Measurements from ENCODE around the gene PTPRT. TPM values are rescaled to one million over a fixed set of nuclear protein-coding genes. Genes with fewer than 3 reads are reported as not detected.

Gene PTPRT
- total RNA-seq, 1 experiment from 2014 or later = not detected

DNA sequence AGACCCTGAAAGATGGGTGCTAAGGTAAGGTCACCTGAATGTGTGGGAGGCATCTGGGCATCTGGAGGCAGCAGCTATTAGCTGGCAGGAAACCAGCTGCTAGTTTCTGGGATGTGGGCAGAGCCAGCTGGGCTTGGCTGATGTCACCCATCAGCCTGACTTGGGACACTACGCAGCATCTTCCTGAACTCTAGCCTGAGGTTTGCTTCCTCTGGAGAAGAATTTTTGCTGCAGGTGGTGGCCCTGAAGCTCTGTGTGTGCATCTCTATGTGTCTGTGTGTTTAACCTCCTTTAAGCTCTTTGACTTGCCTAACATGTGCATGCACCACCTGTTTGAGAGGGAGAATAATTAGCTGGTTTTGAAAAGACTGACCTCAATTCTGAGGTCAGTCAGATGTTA is 1106.4 kb downstream of the PTPRT start:
- no TSS peak for BruUV-seq (replicated peaks)
- H3K4me1 ChIP-seq (ENCODE audit: insufficient read depth, low read length) = no peaks in the 10 kb centered on the region
- no peaks in the 10 kb centered on the region for H3K27me3 ChIP-seq (ENCODE audit: low read length)
- DNase-seq (no peak), ATAC-seq (no peak)
- no peaks in the 10 kb centered on the region for H4K20me1 ChIP-seq (ENCODE audit: low read length)
- H3K79me2 ChIP-seq (ENCODE audit: low read length) = no peaks in the 10 kb centered on the region
- H3K27ac ChIP-seq (ENCODE audit: low read length) = no peak overlapping the region
- POLR2A ChIA-PET (ENCODE audit: unreplicated experiment) = no interaction called here
- TF ChIP-seq, protein P1, sequence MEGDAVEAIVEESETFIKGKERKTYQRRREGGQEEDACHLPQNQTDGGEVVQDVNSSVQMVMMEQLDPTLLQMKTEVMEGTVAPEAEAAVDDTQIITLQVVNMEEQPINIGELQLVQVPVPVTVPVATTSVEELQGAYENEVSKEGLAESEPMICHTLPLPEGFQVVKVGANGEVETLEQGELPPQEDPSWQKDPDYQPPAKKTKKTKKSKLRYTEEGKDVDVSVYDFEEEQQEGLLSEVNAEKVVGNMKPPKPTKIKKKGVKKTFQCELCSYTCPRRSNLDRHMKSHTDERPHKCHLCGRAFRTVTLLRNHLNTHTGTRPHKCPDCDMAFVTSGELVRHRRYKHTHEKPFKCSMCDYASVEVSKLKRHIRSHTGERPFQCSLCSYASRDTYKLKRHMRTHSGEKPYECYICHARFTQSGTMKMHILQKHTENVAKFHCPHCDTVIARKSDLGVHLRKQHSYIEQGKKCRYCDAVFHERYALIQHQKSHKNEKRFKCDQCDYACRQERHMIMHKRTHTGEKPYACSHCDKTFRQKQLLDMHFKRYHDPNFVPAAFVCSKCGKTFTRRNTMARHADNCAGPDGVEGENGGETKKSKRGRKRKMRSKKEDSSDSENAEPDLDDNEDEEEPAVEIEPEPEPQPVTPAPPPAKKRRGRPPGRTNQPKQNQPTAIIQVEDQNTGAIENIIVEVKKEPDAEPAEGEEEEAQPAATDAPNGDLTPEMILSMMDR (conservative IDR thresholded peaks at IDR 0.05; ENCODE audit: low read depth, low read length) = no peak
- no peak for TF ChIP-seq EZH2phosphoT487 (IDR thresholded peaks at IDR 0.05; ENCODE audit: borderline replicate concordance, low read length)
- no peak for TF ChIP-seq EZH2 (IDR thresholded peaks at IDR 0.05; ENCODE audit: low read length, unreplicated experiment)
- H3K36me3 ChIP-seq (ENCODE audit: low read depth, low read length) = no peaks in the 10 kb centered on the region
- H3K9me3 ChIP-seq (ENCODE audit: low read length) = peaks cover 19% of the 10 kb centered on the region
- no peaks in the 10 kb centered on the region for H3K9me2 ChIP-seq (replicated peaks; ENCODE audit: low read length)
- H3K4me3 ChIP-seq (ENCODE audit: low read length) = no peak overlapping the region
- H3F3A ChIP-seq (ENCODE audit: low read length, unreplicated experiment) = no peaks in the 10 kb centered on the region
- CTCF ChIA-PET = no interaction called here
- intact Hi-C loops (cut with micrococcal nuclease) = no loop called here
- no peak overlapping the region for H3K4me2 ChIP-seq (ENCODE audit: low read length)
- H2AFZ ChIP-seq (ENCODE audit: low read length) = no peak overlapping the region
- no peak overlapping the region for H3K9ac ChIP-seq (ENCODE audit: low read length)

DNA sequence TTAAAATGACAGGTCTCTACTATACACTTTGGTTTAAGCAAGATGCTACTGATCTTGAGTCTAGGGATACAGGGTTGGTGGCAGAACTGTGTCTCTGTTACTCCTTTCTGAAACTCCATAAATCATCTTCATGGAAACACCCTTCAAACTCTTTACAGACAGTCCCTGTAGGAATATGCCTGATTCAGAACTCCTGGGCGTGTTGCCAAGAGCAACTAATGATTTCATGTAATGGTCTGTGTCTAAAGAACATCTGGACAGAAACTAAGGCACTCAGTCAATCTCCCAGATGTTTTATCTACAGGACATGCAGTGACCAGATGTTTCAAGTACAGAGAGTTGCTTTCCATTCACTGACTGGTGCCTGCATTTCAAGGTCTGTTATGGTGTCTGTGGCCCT is 1107.1 kb downstream of the PTPRT start:
- H3K4me1 ChIP-seq (ENCODE audit: insufficient read depth, low read length) = no peaks in the 10 kb centered on the region
- H3K4me2 ChIP-seq (ENCODE audit: low read length) = no peak overlapping the region
- H3K9ac ChIP-seq (ENCODE audit: low read length) = no peak overlapping the region
- H2AFZ ChIP-seq (ENCODE audit: low read length) = no peak overlapping the region
- DNase-seq = peak; percentile 11
- H3K9me2 ChIP-seq (replicated peaks; ENCODE audit: low read length) = no peaks in the 10 kb centered on the region
- TF ChIP-seq EZH2 (IDR thresholded peaks at IDR 0.05; ENCODE audit: low read length, unreplicated experiment) (no peak), EZH2phosphoT487 (IDR thresholded peaks at IDR 0.05; ENCODE audit: borderline replicate concordance, low read length) (no peak)
- TF ChIP-seq, protein P1 (conservative IDR thresholded peaks at IDR 0.05; ENCODE audit: low read depth, low read length) = no peak
- POLR2A ChIA-PET (ENCODE audit: unreplicated experiment) = no interaction called here
- H3F3A ChIP-seq (ENCODE audit: low read length, unreplicated experiment) = no peaks in the 10 kb centered on the region
- H4K20me1 ChIP-seq (ENCODE audit: low read length) = no peaks in the 10 kb centered on the region
- no peaks in the 10 kb centered on the region for H3K36me3 ChIP-seq (ENCODE audit: low read depth, low read length)
- intact Hi-C loops (cut with micrococcal nuclease) = no loop called here
- no TSS peak for BruUV-seq (replicated peaks)
- H3K9me3 ChIP-seq (ENCODE audit: low read length) = peaks cover 21% of the 10 kb centered on the region
- CTCF ChIA-PET = no interaction called here
- H3K27ac ChIP-seq (ENCODE audit: low read length) = no peak overlapping the region
- H3K27me3 ChIP-seq (ENCODE audit: low read length) = no peaks in the 10 kb centered on the region
- no peaks in the 10 kb centered on the region for H3K79me2 ChIP-seq (ENCODE audit: low read length)
- no peak for ATAC-seq
- no peak overlapping the region for H3K4me3 ChIP-seq (ENCODE audit: low read length)

DNA sequence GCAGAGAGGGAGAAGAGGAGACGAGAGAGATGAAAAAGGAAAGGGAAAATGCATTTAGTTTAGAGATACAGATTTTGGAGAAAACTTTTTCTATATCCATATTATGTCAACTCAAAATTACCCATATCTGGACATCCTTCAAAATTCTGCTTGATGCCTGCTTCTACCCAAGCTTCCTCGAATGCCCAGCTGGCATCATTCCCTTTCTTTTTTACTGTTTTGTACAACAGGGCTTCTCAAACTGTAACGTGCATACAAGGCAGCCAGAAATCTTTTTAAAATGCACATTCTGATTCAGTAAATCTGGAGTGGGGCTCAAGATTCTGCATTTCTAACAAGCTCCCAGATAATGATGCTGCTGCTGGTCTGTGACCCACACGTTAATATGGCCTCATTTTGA is 1108.8 kb downstream of the PTPRT start:
- intact Hi-C loops (cut with micrococcal nuclease) = no loop called here
- Histone ChIP-seq H3K27ac (ENCODE audit: low read length) (no peak overlapping the region), H3K9me3 (ENCODE audit: low read length) (peaks cover 30% of the 10 kb centered on the region), H3K36me3 (ENCODE audit: low read depth, low read length) (no peaks in the 10 kb centered on the region), H3K9ac (ENCODE audit: low read length) (no peak overlapping the region), H3K9me2 (replicated peaks; ENCODE audit: low read length) (no peaks in the 10 kb centered on the region), H3F3A (ENCODE audit: low read length, unreplicated experiment) (no peaks in the 10 kb centered on the region), H3K27me3 (ENCODE audit: low read length) (no peaks in the 10 kb centered on the region), H2AFZ (ENCODE audit: low read length) (no peak overlapping the region), H4K20me1 (ENCODE audit: low read length) (no peaks in the 10 kb centered on the region), H3K4me2 (ENCODE audit: low read length) (no peak overlapping the region), H3K4me1 (ENCODE audit: insufficient read depth, low read length) (no peaks in the 10 kb centered on the region), H3K79me2 (ENCODE audit: low read length) (no peaks in the 10 kb centered on the region), H3K4me3 (ENCODE audit: low read length) (no peak overlapping the region)
- no peak for TF ChIP-seq EZH2 (IDR thresholded peaks at IDR 0.05; ENCODE audit: low read length, unreplicated experiment)
- TF ChIP-seq EZH2phosphoT487 (IDR thresholded peaks at IDR 0.05; ENCODE audit: borderline replicate concordance, low read length) = no peak
- TF ChIP-seq, protein P1 (conservative IDR thresholded peaks at IDR 0.05; ENCODE audit: low read depth, low read length) = no peak
- BruUV-seq (replicated peaks) = no TSS peak
- no peak for ATAC-seq
- CTCF ChIA-PET = no interaction called here
- DNase-seq = no peak
- POLR2A ChIA-PET (ENCODE audit: unreplicated experiment) = no interaction called here

Data from PC-3 (cell line).